Fibroblast of lung (primary cell): ENCODE data around the gene MYOZ1. TPM values are rescaled to one million over a fixed set of nuclear protein-coding genes. Genes with fewer than 3 reads are reported as not detected.

ENCODE experiments used
- DNase-seq, 2 donors: peaks; one replicate each; pipeline versions ENCODE4 v3.0.0 to v3.0.0-alpha.2; 2010; ENCODE audit warnings: low read depth in 2 of 2
- H2AFZ ChIP-seq: 2 replicates; pipeline ENCODE4 v1.5.1; 2012; ENCODE audit warnings: low read length, control low read depth, inconsistent platforms
- H3K27ac ChIP-seq: 2 replicates; pipeline ENCODE4 v1.5.1; 2011; ENCODE audit warnings: low read length, control low read depth; ENCODE audit not compliant: insufficient read depth
- H3K27me3 ChIP-seq: 2 replicates; pipeline ENCODE4 v1.5.1; 2011; ENCODE audit warnings: mild to moderate bottlenecking, low read length; ENCODE audit not compliant: control insufficient read depth, insufficient read depth
- H3K36me3 ChIP-seq: 2 replicates; pipeline ENCODE4 v1.5.1; 2011; ENCODE audit warnings: low read length; ENCODE audit not compliant: control insufficient read depth, insufficient read depth
- H3K4me1 ChIP-seq: 2 replicates; pipeline ENCODE4 v1.5.1; 2011; ENCODE audit warnings: low read length; ENCODE audit not compliant: control insufficient read depth, insufficient read depth; ENCODE audit errors: extremely low read depth
- H3K4me2 ChIP-seq: 2 replicates; pipeline ENCODE4 v1.5.1; 2011; ENCODE audit warnings: low read length, control low read depth; ENCODE audit not compliant: insufficient read depth; ENCODE audit errors: extremely low read depth
- H3K4me3 ChIP-seq, 4 experiments: fragments of 200-600 bp in 1 of 4; sonication (generic) in 1 of 4; replicated peaks in 1 of 4; 2 replicates each; pipeline ENCODE4 v1.5.1; 2011 to 2016; ENCODE audit warnings: low read length in 4 of 4, low read depth in 3 of 4, mild to moderate bottlenecking in 3 of 4, control low read depth in 2 of 4, inconsistent platforms in 1 of 4, mixed read lengths in 1 of 4; ENCODE audit not compliant: insufficient read depth in 1 of 4; ENCODE audit errors: control extremely low read depth in 1 of 4
- H3K79me2 ChIP-seq: 2 replicates; pipeline ENCODE4 v1.5.1; 2012; ENCODE audit warnings: mild to moderate bottlenecking, low read length, inconsistent platforms; ENCODE audit not compliant: control insufficient read depth, insufficient read depth
- H3K9ac ChIP-seq: 2 replicates; pipeline ENCODE4 v1.5.1; 2011; ENCODE audit warnings: mild to moderate bottlenecking, low read length, control low read depth; ENCODE audit not compliant: insufficient read depth
- H3K9me3 ChIP-seq: 2 replicates; pipeline ENCODE4 v1.5.1; 2012; ENCODE audit warnings: low read depth, low read length; ENCODE audit not compliant: control insufficient read depth, insufficient read depth
- H4K20me1 ChIP-seq: 2 replicates; pipeline ENCODE4 v1.5.1; 2011; ENCODE audit warnings: low read length; ENCODE audit not compliant: control insufficient read depth, insufficient read depth; ENCODE audit errors: extremely low read depth
- CTCF ChIP-seq, 2 donors: IDR thresholded peaks in 1 of 2; conservative IDR thresholded peaks in 1 of 2; 1 replicate in 1 of 2; 2 replicates in 1 of 2; pipeline ENCODE4 v1.5.1; 2011 to 2012; ENCODE audit warnings: low read length in 2 of 2, control low read depth in 1 of 2, inconsistent platforms in 1 of 2, low read depth in 1 of 2, mild to moderate bottlenecking in 1 of 2
- EZH2 ChIP-seq: IDR thresholded peaks from 2 replicates; pipeline ENCODE4 v1.5.1; 2012; ENCODE audit warnings: low read length, control low read depth, mild to moderate bottlenecking; ENCODE audit errors: missing control alignments
- polyA plus RNA-seq, 2 donors: library from polyadenylated mRNA; depleted of rRNA in 1 of 2; stranded (reverse) in 1 of 2; unstranded in 1 of 2; fragments of >200 nt; gene quantifications; 2 replicates each; pipeline ENCODE4 v1.2.1, GENCODE V29; 2011 to 2012; ENCODE audit warnings: missing spikeins in 1 of 2
- total RNA-seq: library from RNA; depleted of rRNA; stranded (reverse); fragments of >200 nt; gene quantifications from 2 replicates; pipeline ENCODE4 v1.2.1, GENCODE V29; 2014

MYOZ1 gene
- total and polyA plus RNA-seq, 2 donors (not counting 1 experiment from before 2014, with no cell fraction given) = 0.12 to 0.17 TPM

- H3K9me3 ChIP-seq = no peaks in the 10 kb centered on the region
- H3K9ac ChIP-seq = no peak within 1 kb of the TSS
- peak within 1 kb of the TSS; percentile 32 for H2AFZ ChIP-seq
- H3K36me3 ChIP-seq = no peaks in the 10 kb centered on the region
- DNase-seq = no peak
- H3K4me3 ChIP-seq = no peak within 1 kb of the TSS
- H3K27ac ChIP-seq = no peak within 1 kb of the TSS
- no peak for TF ChIP-seq EZH2
- no peak for TF ChIP-seq CTCF (conservative IDR thresholded peaks at IDR 0.05 in 1 of 2, IDR thresholded peaks at IDR 0.05 in 1 of 2; ENCODE audit: low read depth in 1 of 2, low read length in 2 of 2)
- H3K4me2 ChIP-seq = no peak within 1 kb of the TSS
- no peaks in the 10 kb centered on the region for H4K20me1 ChIP-seq
- H3K4me1 ChIP-seq = peaks cover 3% of the 10 kb centered on the region
- H3K79me2 ChIP-seq = no peaks in the 10 kb centered on the region
- H3K27me3 ChIP-seq = no peaks in the 10 kb centered on the region
Observed at GRCh38 chr10:73655990-73656298, 14.7 kb upstream of the MYOZ1 start, which contains the start of gene SYNPO2L. Gene SYNPO2L, minus strand, starts transcription at chr10:73656029. Its CDS starts 107 bp downstream, at chr10:73655922.

GRCh38 chr10:73655257-73655989, 14.1 kb upstream of the MYOZ1 start:
- no peaks in the 10 kb centered on the region for H4K20me1 ChIP-seq
- DNase-seq = no peak
- H3K36me3 ChIP-seq = no peaks in the 10 kb centered on the region
- H3K4me2 ChIP-seq = no peak overlapping the region
- peaks cover 7% of the 10 kb centered on the region for H3K4me1 ChIP-seq
- peak overlapping the region; percentile 32 for H2AFZ ChIP-seq
- H3K27ac ChIP-seq = no peak overlapping the region
- no peak overlapping the region for H3K4me3 ChIP-seq
- no peaks in the 10 kb centered on the region for H3K9me3 ChIP-seq
- no peak overlapping the region for H3K9ac ChIP-seq
- H3K27me3 ChIP-seq = no peaks in the 10 kb centered on the region
- no peak for TF ChIP-seq EZH2
- TF ChIP-seq CTCF (conservative IDR thresholded peaks at IDR 0.05 in 1 of 2, IDR thresholded peaks at IDR 0.05 in 1 of 2; ENCODE audit: low read depth in 1 of 2, low read length in 2 of 2) = no peak
- H3K79me2 ChIP-seq = no peaks in the 10 kb centered on the region

- H3K9me3 ChIP-seq = no peaks in the 10 kb centered on the region
- H3K9ac ChIP-seq = no peak overlapping the region
- no peaks in the 10 kb centered on the region for H3K36me3 ChIP-seq
- no peak overlapping the region for H2AFZ ChIP-seq
- no peak overlapping the region for H3K27ac ChIP-seq
- peaks cover 8% of the 10 kb centered on the region for H3K4me1 ChIP-seq
- DNase-seq = peak in 1 of 2 donors; percentile 40
- TF ChIP-seq EZH2 (no peak), CTCF (conservative IDR thresholded peaks at IDR 0.05 in 1 of 2, IDR thresholded peaks at IDR 0.05 in 1 of 2; ENCODE audit: low read depth in 1 of 2, low read length in 2 of 2) (peak in 1 of 2 donors; percentile 15)
- no peak overlapping the region for H3K4me3 ChIP-seq
- no peaks in the 10 kb centered on the region for H4K20me1 ChIP-seq
- no peaks in the 10 kb centered on the region for H3K27me3 ChIP-seq
- H3K79me2 ChIP-seq = no peaks in the 10 kb centered on the region
- H3K4me2 ChIP-seq = no peak overlapping the region
Observed at GRCh38 chr10:73653701-73654100, 12.4 kb upstream of the MYOZ1 start.
